Measurements from ENCODE around the gene UBE3C. TPM values are rescaled to one million over a fixed set of nuclear protein-coding genes. Genes with fewer than 3 reads are reported as not detected.
A peak's percentile ranks its signal among the peaks of the same experiment; 100 is the strongest.

The UBE3C gene
- 10 to 100 TPM; 66.1 to 93.3 (median 85.5) TPM for total RNA-seq

GRCh38 chr7:157138424-157139110 lies at the start of gene UBE3C:
UBE3C (plus strand) TSS chr7:157138926; CDS start chr7:157139273, 347 bp downstream.
- Histone ChIP-seq H3K27ac (replicated peaks in 1 of 4) (peak within 1 kb of the TSS; percentile 92 to 93 (median 92)), H3K36me3 (peaks cover 0 to 18% (median 9%) of the 10 kb centered on the region in 4 donors), H3K9me3 (no peaks in the 10 kb centered on the region), H3K4me1 (peaks cover 22 to 42% (median 37%) of the 10 kb centered on the region in 4 donors), H3K27me3 (no peaks in the 10 kb centered on the region), H3K4me3 (peak within 1 kb of the TSS; percentile 68 to 84 (median 80))
- DNase-seq (ENCODE audit: extremely low spot score): no peak
- under 1% methylated on average over 15 of the region's 80 CpGs for WGBS
- peak; percentile 78 to 87 for TF ChIP-seq POLR2AphosphoS5 (IDR thresholded peaks at IDR 0.05)
- TF ChIP-seq, protein P1, sequence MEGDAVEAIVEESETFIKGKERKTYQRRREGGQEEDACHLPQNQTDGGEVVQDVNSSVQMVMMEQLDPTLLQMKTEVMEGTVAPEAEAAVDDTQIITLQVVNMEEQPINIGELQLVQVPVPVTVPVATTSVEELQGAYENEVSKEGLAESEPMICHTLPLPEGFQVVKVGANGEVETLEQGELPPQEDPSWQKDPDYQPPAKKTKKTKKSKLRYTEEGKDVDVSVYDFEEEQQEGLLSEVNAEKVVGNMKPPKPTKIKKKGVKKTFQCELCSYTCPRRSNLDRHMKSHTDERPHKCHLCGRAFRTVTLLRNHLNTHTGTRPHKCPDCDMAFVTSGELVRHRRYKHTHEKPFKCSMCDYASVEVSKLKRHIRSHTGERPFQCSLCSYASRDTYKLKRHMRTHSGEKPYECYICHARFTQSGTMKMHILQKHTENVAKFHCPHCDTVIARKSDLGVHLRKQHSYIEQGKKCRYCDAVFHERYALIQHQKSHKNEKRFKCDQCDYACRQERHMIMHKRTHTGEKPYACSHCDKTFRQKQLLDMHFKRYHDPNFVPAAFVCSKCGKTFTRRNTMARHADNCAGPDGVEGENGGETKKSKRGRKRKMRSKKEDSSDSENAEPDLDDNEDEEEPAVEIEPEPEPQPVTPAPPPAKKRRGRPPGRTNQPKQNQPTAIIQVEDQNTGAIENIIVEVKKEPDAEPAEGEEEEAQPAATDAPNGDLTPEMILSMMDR (IDR thresholded peaks at IDR 0.05): peak in 1 of 3 experiments; percentile 17
- TF ChIP-seq EP300 (IDR thresholded peaks at IDR 0.05): no peak
- no peak for TF ChIP-seq POLR2A (IDR thresholded peaks at IDR 0.05; ENCODE audit: low read depth)
- intact Hi-C loops (cut with DNase I): loop anchor here (10.0 kb wide), 1 partner anchor 244 kb away; the partner anchor contains the start of gene LMBR1

DNA sequence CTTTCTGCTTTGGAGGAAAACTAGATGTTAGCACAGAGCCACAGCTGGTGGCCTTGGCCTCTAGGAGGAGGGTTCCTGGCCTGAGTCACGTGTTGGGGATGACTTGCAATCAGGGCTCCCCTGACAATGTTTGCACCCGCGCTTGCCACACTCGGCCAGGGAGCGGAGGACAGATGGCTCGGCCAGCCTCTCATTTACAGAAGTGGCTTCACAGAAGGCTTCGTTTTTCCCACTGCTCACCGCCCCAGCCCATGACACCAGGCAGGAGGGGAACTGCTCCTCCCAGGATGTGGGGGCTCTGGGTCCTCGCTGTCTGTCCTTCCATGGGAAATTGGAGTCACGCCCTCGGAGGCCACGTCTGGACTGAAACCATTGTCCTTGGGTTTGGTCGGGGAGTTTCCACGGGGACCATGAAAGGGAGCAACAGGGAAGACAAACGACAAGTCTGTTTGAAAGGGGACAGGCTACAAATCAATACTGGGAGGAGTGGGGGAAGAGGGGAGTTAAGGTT lies 49.6 kb upstream of the UBE3C start:
- no peak for DNase-seq (ENCODE audit: extremely low spot score)
- 53% methylated on average over 8 of the region's 15 CpGs for WGBS
- intact Hi-C loops (cut with DNase I): no loop called here

GRCh38 chr7:157090485-157091165 lies 48.1 kb upstream of the UBE3C start:
- no peak overlapping the region for H3K4me3 ChIP-seq
- peaks cover 0 to 15% (median 3%) of the 10 kb centered on the region in 4 donors for H3K9me3 ChIP-seq
- peaks cover 0 to 47% (median 1%) of the 10 kb centered on the region in 4 donors for H3K27me3 ChIP-seq
- no peaks in the 10 kb centered on the region for H3K4me1 ChIP-seq
- WGBS: 84% methylated on average over 13 of the region's 25 CpGs
- intact Hi-C loops (cut with DNase I): no loop called here
- no peak for TF ChIP-seq POLR2A (IDR thresholded peaks at IDR 0.05; ENCODE audit: low read depth)
- TF ChIP-seq EP300 (IDR thresholded peaks at IDR 0.05): no peak
- TF ChIP-seq, protein P1 (IDR thresholded peaks at IDR 0.05): no peak
- no peak for DNase-seq (ENCODE audit: extremely low spot score)
- no peaks in the 10 kb centered on the region for H3K36me3 ChIP-seq
- no peak overlapping the region for H3K27ac ChIP-seq (replicated peaks in 1 of 4)

More for the DNA sequence above, 49.6 kb upstream of the UBE3C start:
- Histone ChIP-seq H3K9me3 (peaks cover 0 to 25% (median 14%) of the 10 kb centered on the region in 4 donors), H3K27me3 (peaks cover 0 to 45% (median 1%) of the 10 kb centered on the region in 4 donors), H3K4me1 (no peaks in the 10 kb centered on the region), H3K36me3 (no peaks in the 10 kb centered on the region), H3K4me3 (no peak overlapping the region), H3K27ac (replicated peaks in 1 of 4) (no peak overlapping the region)
- no peak for TF ChIP-seq POLR2AphosphoS5 (IDR thresholded peaks at IDR 0.05)
- no peak for TF ChIP-seq EP300 (IDR thresholded peaks at IDR 0.05)
- TF ChIP-seq, protein P1 (IDR thresholded peaks at IDR 0.05): no peak
- no peak for TF ChIP-seq POLR2A (IDR thresholded peaks at IDR 0.05; ENCODE audit: low read depth)

- TF ChIP-seq, protein P1 (IDR thresholded peaks at IDR 0.05): no peak
- TF ChIP-seq EP300 (IDR thresholded peaks at IDR 0.05): no peak
- no peak for TF ChIP-seq POLR2A (IDR thresholded peaks at IDR 0.05; ENCODE audit: low read depth)
- TF ChIP-seq POLR2AphosphoS5 (IDR thresholded peaks at IDR 0.05): no peak
- WGBS: 59% methylated on average over 20 of the region's 26 CpGs
- peaks cover 0 to 12% (median 3%) of the 10 kb centered on the region in 4 donors for H3K9me3 ChIP-seq
- no peak for DNase-seq (ENCODE audit: extremely low spot score)
- H3K4me1 ChIP-seq: no peaks in the 10 kb centered on the region
- no peak overlapping the region for H3K4me3 ChIP-seq
- H3K27me3 ChIP-seq: peaks cover 0 to 28% (median 0%) of the 10 kb centered on the region in 4 donors
- no peak overlapping the region for H3K27ac ChIP-seq (replicated peaks in 1 of 4)
- intact Hi-C loops (cut with DNase I): no loop called here
- no peaks in the 10 kb centered on the region for H3K36me3 ChIP-seq
These were observed 42.3 kb upstream of the UBE3C start for GRCh38 chr7:157096286-157097055.

Measured in esophagus muscularis mucosa (tissue), 4 donors.